GM21529 (cell line): ENCODE results near the gene GRB10.

Experiments
- ATAC-seq: cut with Tn5 transposase; IDR thresholded peaks from one replicate; pipeline ENCODE4 v1.9.1; 2021; ENCODE audit not compliant: unreplicated experiment

GRB10 gene

GRCh38 chr7:50641442-50642405 is 141.0 kb downstream of the GRB10 start:
- ATAC-seq = no peak

- no peak for ATAC-seq
These were observed 141.9 kb downstream of the GRB10 start for GRCh38 chr7:50640779-50641178.

- no peak for ATAC-seq
These were observed 142.4 kb downstream of the GRB10 start for GRCh38 chr7:50640256-50640655.

- no peak for ATAC-seq
These were observed 144.7 kb downstream of the GRB10 start for GRCh38 chr7:50637725-50638643.

GRCh38 chr7:50634378-50634777 is 148.3 kb downstream of the GRB10 start:
- ATAC-seq = no peak

- no peak for ATAC-seq
These were observed 149.3 kb downstream of the GRB10 start for GRCh38 chr7:50633414-50633710.

GRCh38 chr7:50632561-50633413 is 149.9 kb downstream of the GRB10 start:
- peak; percentile 90 for ATAC-seq

GRCh38 chr7:50631639-50632038 is 151.1 kb downstream of the GRB10 start:
- ATAC-seq = no peak

GRCh38 chr7:50631100-50631499 is 151.6 kb downstream of the GRB10 start:
- ATAC-seq = no peak

GRCh38 chr7:50629238-50629901 is 153.3 kb downstream of the GRB10 start:
- no peak for ATAC-seq

- no peak for ATAC-seq
These were observed 154.1 kb downstream of the GRB10 start for GRCh38 chr7:50628434-50629084.

GRCh38 chr7:50627824-50628361 is 154.8 kb downstream of the GRB10 start:
- ATAC-seq = no peak

- ATAC-seq = no peak
These were observed 156.4 kb downstream of the GRB10 start for GRCh38 chr7:50626286-50626685.

GRCh38 chr7:50625360-50625759 is 157.3 kb downstream of the GRB10 start:
- no peak for ATAC-seq

- no peak for ATAC-seq
These were observed 159.9 kb downstream of the GRB10 start for GRCh38 chr7:50622821-50623220.

GRCh38 chr7:50621973-50622490 is 160.7 kb downstream of the GRB10 start:
- no peak for ATAC-seq

GRCh38 chr7:50621206-50621605 is 161.5 kb downstream of the GRB10 start:
- no peak for ATAC-seq

GRCh38 chr7:50620433-50620832 is 162.3 kb downstream of the GRB10 start:
- ATAC-seq = no peak

GRCh38 chr7:50619684-50620083 is 163.0 kb downstream of the GRB10 start:
- ATAC-seq = no peak
